ENCODE results near the gene CLMP.

DNA sequence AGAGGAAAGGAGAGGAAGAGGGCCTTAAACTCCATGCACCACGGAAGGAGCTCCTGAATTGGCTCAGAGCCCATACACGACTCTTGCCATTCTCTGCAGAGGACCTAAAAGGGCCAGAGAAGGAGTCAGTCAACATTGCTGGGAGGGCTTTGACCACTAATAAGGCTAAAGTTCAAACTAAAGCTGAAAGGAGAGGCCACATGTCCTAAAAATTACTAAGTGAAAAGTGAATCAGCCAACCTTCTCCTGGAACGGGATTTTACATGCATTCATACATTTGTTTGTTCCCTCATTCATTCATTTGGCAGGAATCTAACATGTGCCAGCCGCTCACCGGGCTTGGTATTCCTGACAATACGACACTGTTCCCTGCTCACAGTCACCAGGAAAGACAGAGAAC lies 10.5 kb downstream of the CLMP start:
- TF ChIP-seq, protein P1, sequence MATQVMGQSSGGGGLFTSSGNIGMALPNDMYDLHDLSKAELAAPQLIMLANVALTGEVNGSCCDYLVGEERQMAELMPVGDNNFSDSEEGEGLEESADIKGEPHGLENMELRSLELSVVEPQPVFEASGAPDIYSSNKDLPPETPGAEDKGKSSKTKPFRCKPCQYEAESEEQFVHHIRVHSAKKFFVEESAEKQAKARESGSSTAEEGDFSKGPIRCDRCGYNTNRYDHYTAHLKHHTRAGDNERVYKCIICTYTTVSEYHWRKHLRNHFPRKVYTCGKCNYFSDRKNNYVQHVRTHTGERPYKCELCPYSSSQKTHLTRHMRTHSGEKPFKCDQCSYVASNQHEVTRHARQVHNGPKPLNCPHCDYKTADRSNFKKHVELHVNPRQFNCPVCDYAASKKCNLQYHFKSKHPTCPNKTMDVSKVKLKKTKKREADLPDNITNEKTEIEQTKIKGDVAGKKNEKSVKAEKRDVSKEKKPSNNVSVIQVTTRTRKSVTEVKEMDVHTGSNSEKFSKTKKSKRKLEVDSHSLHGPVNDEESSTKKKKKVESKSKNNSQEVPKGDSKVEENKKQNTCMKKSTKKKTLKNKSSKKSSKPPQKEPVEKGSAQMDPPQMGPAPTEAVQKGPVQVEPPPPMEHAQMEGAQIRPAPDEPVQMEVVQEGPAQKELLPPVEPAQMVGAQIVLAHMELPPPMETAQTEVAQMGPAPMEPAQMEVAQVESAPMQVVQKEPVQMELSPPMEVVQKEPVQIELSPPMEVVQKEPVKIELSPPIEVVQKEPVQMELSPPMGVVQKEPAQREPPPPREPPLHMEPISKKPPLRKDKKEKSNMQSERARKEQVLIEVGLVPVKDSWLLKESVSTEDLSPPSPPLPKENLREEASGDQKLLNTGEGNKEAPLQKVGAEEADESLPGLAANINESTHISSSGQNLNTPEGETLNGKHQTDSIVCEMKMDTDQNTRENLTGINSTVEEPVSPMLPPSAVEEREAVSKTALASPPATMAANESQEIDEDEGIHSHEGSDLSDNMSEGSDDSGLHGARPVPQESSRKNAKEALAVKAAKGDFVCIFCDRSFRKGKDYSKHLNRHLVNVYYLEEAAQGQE (IDR thresholded peaks at IDR 0.05; ENCODE audit: insufficient replicate concordance, low read depth) = no peak
- no peak for TF ChIP-seq POLR2AphosphoS5 (IDR thresholded peaks at IDR 0.05; ENCODE audit: low read depth)
- TF ChIP-seq, protein P2, sequence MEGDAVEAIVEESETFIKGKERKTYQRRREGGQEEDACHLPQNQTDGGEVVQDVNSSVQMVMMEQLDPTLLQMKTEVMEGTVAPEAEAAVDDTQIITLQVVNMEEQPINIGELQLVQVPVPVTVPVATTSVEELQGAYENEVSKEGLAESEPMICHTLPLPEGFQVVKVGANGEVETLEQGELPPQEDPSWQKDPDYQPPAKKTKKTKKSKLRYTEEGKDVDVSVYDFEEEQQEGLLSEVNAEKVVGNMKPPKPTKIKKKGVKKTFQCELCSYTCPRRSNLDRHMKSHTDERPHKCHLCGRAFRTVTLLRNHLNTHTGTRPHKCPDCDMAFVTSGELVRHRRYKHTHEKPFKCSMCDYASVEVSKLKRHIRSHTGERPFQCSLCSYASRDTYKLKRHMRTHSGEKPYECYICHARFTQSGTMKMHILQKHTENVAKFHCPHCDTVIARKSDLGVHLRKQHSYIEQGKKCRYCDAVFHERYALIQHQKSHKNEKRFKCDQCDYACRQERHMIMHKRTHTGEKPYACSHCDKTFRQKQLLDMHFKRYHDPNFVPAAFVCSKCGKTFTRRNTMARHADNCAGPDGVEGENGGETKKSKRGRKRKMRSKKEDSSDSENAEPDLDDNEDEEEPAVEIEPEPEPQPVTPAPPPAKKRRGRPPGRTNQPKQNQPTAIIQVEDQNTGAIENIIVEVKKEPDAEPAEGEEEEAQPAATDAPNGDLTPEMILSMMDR (IDR thresholded peaks at IDR 0.05; ENCODE audit: insufficient read depth, low read length) = no peak
- no peak for TF ChIP-seq GABPA (IDR thresholded peaks at IDR 0.05; ENCODE audit: low read depth)
